ENCODE results near the gene HNRNPM.

HNRNPM gene

DNA sequence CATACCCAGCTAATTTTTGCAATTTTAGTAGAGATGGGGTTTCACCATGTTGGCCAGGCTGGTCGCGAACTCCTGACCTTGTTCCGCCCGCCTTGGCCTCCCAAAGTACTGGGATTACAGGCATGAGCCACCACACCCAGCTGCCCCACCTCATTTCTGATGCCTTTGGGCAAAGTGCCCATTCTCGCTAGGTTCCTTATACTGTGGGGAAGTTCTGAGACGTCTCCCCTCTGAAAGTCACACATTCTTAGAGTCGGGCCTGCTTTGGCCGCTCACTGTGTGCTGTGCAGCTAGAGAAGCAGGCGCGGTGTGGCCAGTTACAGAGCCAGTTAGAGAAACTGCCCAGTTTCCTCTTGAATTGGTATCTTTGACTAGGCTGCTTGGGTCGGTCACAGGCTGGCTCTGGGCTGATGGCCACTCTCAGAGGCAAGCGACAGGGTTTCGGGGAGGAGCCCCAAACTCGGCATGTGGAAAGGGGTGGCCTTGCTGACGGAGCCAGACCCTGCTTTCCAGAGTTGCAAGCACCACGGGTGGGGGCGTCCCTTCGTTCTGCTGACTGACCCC lies 39.6 kb downstream of the HNRNPM start:
- no peak for DNase-seq (ENCODE audit: extremely low read depth in 1 of 2, low read depth in 1 of 2)

DNA sequence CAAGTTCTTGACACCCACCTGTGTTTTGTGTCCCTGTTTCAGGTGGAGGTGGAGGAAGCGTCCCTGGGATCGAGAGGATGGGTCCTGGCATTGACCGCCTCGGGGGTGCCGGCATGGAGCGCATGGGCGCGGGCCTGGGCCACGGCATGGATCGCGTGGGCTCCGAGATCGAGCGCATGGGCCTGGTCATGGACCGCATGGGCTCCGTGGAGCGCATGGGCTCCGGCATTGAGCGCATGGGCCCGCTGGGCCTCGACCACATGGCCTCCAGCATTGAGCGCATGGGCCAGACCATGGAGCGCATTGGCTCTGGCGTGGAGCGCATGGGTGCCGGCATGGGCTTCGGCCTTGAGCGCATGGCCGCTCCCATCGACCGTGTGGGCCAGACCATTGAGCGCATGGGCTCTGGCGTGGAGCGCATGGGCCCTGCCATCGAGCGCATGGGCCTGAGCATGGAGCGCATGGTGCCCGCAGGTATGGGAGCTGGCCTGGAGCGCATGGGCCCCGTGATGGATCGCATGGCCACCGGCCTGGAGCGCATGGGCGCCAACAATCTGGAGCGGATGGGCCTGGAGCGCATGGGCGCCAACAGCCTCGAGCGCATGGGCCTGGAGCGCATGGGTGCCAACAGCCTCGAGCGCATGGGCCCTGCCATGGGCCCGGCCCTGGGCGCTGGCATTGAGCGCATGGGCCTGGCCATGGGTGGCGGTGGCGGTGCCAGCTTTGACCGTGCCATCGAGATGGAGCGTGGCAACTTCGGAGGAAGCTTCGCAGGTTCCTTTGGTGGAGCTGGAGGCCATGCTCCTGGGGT lies 41.0 kb downstream of the HNRNPM start:
- no peak for DNase-seq (ENCODE audit: extremely low read depth in 1 of 2, low read depth in 1 of 2)

- no peak for DNase-seq (ENCODE audit: extremely low read depth in 1 of 2, low read depth in 1 of 2)
Measured at GRCh38 chr19:8486661-8487136, 41.9 kb downstream of the HNRNPM start.

DNA sequence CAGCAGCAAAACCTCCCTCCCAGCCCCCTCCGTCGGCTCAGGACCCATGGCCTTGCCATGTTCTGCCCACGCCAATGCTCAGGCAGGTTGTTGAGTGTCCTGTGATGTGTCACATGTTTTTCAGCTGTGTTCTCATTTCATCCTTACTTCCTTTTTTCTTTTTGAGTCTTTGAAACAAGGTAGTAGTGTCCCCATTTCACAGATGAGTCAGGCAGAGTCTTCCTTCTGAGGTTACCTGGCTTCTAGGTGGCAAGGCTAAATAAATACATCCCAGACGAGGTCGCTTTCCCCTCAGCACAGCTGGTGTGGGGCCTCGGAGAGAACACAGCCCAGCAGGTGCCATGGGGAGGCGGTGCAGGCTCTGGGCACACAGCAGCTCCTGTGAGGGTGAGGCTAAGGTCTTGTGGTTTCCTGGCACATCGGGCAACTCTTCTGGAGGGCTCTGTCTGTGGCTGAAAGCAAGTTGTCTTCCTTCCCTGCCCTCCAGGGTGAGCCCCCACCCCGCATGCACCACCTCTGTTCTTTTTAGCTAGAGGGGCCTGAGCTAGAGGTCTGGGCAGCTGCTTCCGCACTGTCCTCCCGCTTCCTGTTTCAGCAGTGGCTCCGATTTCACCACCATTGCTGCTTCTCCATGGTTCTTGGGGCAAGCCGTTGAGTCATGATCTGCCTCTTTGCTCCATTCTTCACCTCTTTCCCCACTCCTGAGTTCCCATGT lies 42.5 kb downstream of the HNRNPM start:
- DNase-seq (ENCODE audit: extremely low read depth in 1 of 2, low read depth in 1 of 2), result peak; percentile 43 to 52

DNA sequence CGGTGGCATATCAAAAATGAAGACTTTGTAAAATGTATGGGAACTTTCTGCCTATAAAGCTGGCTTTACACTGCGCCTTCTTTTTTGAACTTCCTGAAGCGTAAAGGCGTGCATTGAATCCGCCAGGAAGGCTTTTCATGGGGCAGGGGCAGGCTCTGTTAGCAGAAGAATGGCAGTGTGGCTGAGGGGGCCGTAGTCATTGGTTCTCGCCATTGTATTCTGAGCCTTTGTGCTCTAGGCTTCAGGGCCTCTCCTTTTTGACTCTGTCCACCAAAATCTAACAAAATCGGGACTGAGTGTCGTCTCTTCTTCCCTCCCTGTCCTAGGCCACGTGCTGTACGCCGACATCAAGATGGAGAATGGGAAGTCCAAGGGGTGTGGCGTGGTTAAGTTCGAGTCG lies 43.6 kb downstream of the HNRNPM start:
- no peak for DNase-seq (ENCODE audit: extremely low read depth in 1 of 2, low read depth in 1 of 2)

DNA sequence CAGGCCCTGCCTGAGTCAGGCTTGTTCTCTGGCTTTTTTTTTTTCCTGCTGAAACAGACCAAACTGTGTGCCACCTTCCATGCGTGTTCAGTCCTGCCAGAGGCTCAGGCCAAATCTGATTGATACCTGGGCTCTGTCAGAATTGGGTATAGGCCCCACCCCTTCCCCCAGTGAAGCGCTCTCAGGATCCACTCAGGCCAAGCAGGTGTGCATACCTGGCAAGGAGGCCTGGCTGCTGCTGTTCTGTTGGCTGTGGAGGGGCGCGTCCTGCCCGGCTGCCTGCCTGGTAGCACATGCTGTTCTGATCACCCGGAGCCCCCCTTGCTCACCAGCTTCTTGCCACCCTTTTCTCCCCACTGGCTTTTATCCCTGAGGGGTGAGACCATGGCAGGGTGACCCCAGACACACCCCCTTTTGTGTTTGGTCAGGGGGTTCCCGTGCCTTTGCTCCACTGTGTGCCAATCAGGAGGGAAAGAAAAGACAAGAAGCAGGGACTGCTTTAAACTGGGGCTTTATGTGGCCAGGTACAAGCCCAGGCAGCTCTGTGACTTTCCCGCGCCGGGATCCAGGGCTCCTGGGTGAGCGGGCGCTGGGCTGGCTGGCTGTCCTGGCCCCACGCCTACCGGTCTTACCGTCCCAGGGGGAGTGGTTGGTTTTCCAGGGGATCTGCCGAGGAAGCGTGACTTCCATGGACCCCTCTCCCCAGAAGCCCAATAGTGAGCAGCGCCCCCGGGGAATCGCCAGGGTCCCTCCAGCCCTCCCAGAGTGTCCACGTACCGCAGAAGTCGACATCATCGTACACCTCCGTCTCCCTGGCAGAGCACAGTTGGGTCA lies 45.0 kb downstream of the HNRNPM start:
- no peak for DNase-seq (ENCODE audit: extremely low read depth in 1 of 2, low read depth in 1 of 2)

GRCh38 chr19:8490395-8490760 lies 45.6 kb downstream of the HNRNPM start:
- no peak for DNase-seq (ENCODE audit: extremely low read depth in 1 of 2, low read depth in 1 of 2)

- DNase-seq (ENCODE audit: extremely low read depth in 1 of 2, low read depth in 1 of 2), result no peak
Measured at GRCh38 chr19:8490873-8491272, 46.1 kb downstream of the HNRNPM start.

- no peak for DNase-seq (ENCODE audit: extremely low read depth in 1 of 2, low read depth in 1 of 2)
Measured at GRCh38 chr19:8491574-8491973, 46.8 kb downstream of the HNRNPM start.

- DNase-seq (ENCODE audit: extremely low read depth in 1 of 2, low read depth in 1 of 2), result no peak
Measured at GRCh38 chr19:8494158-8494557, 49.4 kb downstream of the HNRNPM start.

DNA sequence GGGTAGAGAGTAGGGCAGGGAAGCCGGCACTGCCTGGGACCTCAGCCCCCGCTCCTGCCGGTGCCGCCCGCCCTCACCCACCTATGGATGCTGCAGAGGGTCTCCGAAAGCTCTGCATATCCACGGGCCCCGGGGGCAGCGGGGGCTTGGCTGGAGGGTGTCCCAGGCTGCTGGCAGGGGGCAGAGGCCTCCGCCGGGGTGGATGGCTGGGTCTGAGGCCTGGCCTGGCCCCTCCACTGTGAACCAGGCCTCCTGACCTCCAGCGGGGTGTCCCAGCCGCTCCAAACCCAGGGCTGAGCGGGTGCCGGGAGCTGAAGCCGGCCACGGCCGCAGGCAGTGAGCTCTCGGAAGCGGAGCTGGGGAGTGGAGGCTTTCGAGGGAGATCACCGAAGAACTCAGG lies 53.5 kb downstream of the HNRNPM start:
- no peak for DNase-seq (ENCODE audit: extremely low read depth in 1 of 2, low read depth in 1 of 2)

GRCh38 chr19:8499048-8499833 lies 54.5 kb downstream of the HNRNPM start:
- DNase-seq (ENCODE audit: extremely low read depth in 1 of 2, low read depth in 1 of 2), result no peak

DNA sequence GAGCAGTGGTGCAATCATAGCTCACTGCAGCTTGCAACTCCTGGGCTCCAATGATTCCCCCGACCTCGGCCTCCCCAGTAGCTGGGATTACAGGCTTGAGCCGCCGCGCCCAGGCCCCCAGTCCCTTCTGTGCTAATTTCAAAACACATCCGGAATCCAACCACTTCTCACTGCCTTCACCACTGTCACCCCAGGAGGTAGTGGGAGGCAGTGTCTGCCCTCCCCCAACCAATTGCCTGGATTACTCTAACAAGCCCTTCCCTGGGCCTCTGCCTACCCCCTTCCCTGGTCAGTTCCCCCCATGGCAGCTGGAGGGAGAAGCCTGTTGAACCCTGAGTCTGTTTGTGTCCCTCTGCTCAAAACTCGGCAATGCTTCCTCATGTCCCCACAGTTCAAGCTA lies 55.4 kb downstream of the HNRNPM start:
- no peak for DNase-seq (ENCODE audit: extremely low read depth in 1 of 2, low read depth in 1 of 2)

DNA sequence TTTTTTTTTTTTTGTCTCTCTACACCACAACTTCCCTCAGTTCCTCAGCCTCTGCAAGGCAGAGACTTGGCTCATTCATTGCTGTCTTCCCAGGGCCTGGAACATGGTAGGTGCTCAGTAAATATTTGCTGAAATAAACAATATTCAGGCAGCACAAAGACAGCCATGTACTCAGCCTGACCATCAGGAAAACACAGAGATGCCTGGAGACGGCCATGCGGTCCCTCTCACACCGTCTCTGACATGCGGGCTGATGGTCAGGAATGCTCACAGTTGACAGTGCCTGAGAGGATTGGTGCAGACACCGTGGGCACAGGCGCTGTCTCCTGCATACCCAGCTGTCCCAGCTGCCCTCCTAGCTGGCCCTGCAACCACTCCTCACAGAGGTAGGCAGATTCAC lies 56.7 kb downstream of the HNRNPM start:
- DNase-seq (ENCODE audit: extremely low read depth in 1 of 2, low read depth in 1 of 2), result no peak

DNA sequence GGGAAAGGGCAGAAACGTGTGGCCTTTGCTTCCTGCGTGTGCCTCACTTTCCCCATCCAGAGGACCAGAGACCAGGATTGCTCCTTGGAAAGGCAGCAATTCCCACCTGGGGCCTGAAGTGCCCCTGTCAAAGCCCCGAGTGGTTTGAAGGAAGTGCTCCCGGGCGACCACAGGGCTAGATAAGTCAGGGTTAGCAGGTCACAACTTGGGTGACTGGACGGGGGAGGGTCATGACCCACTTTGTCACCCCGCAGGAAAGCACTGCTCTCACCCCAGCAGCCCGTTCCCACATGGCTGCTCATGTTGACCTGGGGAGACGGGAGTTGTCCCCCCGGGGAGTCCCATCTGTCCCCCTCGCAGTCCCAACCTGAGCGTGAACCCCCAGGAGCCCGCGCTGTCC lies 57.2 kb downstream of the HNRNPM start:
- no peak for DNase-seq (ENCODE audit: extremely low read depth in 1 of 2, low read depth in 1 of 2)

GRCh38 chr19:8503510-8503909 lies 58.7 kb downstream of the HNRNPM start:
- DNase-seq (ENCODE audit: extremely low read depth in 1 of 2, low read depth in 1 of 2), result no peak

GRCh38 chr19:8504171-8504570 lies 59.4 kb downstream of the HNRNPM start:
- DNase-seq (ENCODE audit: extremely low read depth in 1 of 2, low read depth in 1 of 2), result no peak

DNA sequence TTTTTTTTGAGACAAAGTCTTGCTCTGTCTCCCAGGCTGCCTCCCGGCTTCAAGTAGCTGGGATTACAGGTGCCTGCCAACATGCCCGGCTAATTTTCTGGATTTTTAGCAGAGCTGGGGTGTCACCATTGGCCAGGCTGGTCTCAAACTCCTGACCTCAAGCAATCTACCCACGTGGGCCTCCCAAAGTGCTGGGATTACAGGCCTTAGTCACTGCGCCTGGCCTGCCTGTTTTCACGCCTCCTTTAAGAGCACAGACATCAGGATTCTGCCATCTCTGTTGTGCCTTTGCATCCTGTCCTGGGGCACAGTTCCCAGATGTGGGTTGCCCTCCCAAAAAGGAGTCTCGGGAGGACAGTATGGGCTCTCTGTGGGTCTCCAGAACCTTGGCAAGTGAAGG lies 60.1 kb downstream of the HNRNPM start:
- no peak for DNase-seq (ENCODE audit: extremely low read depth in 1 of 2, low read depth in 1 of 2)

DNA sequence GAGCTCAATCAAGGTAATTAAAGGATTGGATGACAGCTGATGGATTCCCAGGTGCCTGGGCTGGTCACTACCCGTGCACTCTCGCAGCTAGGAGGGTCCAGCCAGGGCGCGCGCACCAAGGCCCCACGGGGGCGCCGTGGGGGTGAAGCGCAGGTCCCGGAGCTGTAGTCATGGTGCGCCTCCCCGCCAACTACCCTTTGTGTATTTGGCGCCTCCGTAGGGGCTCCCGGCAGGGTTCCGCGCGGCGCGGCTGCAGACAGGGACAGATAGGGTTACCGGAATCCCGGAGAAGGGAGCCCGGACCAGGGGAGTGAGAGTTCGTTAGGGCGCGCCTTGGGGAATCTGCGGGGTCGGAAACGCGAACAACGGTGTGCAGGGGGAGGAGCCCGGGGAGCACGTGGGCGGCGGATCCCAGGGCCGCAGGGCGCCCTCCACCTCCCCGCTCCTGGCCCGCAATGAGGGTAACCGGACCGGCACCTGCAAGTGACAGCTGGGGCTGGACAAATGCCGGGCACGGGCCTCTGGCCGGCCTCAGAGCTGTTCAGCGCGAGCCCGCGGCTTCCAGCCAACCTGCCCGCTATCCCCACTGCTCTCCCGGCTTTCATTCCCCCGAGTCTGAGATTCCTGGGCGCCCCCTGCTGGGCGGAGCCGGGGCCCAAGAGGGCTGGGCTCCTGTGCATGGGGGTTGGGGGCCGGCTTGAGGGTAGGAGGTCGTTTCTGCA lies 61.1 kb downstream of the HNRNPM start:
- DNase-seq (ENCODE audit: extremely low read depth in 1 of 2, low read depth in 1 of 2), result peak; percentile 29 to 35
